Stomach (tissue), 9 donors: ENCODE measurements around the gene NUDT6. TPM values are rescaled to one million over a fixed set of nuclear protein-coding genes. Genes with fewer than 3 reads are reported as not detected.

Source experiments
- DNase-seq, 2 donors: peaks; one replicate each; pipeline versions ENCODE4 v3.0.0 to v3.0.0-alpha.2; 2013 to 2019
- H3K27ac ChIP-seq, 5 donors: fragments of 200-600 bp in 4 of 5; sonication (generic) in 4 of 5; one replicate each; pipeline ENCODE4 v1.5.1; 2013 to 2019; ENCODE audit warnings: mild to moderate bottlenecking in 1 of 5, moderate library complexity in 1 of 5
- H3K27me3 ChIP-seq, 3 donors: fragments of 200-600 bp; sonication (generic); one replicate each; pipeline ENCODE4 v1.5.1; 2017 to 2019; ENCODE audit warnings: mixed run types in 1 of 3
- H3K36me3 ChIP-seq, 4 donors: fragments of 200-600 bp; sonication (generic); 1 replicate in 3 of 4; 2 replicates in 1 of 4; pipeline ENCODE4 v1.5.1; 2016 to 2019
- H3K4me1 ChIP-seq, 4 donors: fragments of 200-600 bp; sonication (generic); one replicate each; pipeline ENCODE4 v1.5.1; 2016 to 2019
- H3K4me3 ChIP-seq, 4 donors: fragments of 200-600 bp; sonication (generic) in 3 of 4; one replicate each; pipeline ENCODE4 v1.5.1; 2016 to 2019; ENCODE audit warnings: mild to moderate bottlenecking in 1 of 4
- H3K9me3 ChIP-seq, 4 donors: fragments of 200-600 bp; sonication (generic); one replicate each; pipeline ENCODE4 v1.5.1; 2016 to 2019
- CTCF ChIP-seq, 7 experiments: fragments of 450-650 bp in 4 of 7; fragments of 200-600 bp in 3 of 7; sonication (generic) in 3 of 7; IDR thresholded peaks; one replicate each; pipeline ENCODE4 v1.5.1; 2016 to 2019; ENCODE audit warnings: antibody characterized with exemption in 7 of 7, control low read depth in 2 of 7, mild to moderate bottlenecking in 1 of 7
- EP300 ChIP-seq: sonication (generic); formaldehyde crosslinking; IDR thresholded peaks from one replicate; pipeline ENCODE4 v1.6.1; 2017; ENCODE audit warnings: antibody characterized with exemption
- POLR2A ChIP-seq, 4 donors: fragments of 450-650 bp; IDR thresholded peaks; one replicate each; pipeline ENCODE4 v1.6.1; 2016; ENCODE audit warnings: antibody characterized with exemption in 4 of 4, control low read depth in 2 of 4, mild to moderate bottlenecking in 1 of 4, moderate library complexity in 1 of 4
- POLR2AphosphoS5 ChIP-seq, 3 donors: sonication (generic); formaldehyde crosslinking; IDR thresholded peaks; one replicate each; pipeline ENCODE4 v1.6.1; 2016; ENCODE audit warnings: antibody characterized with exemption in 3 of 3
- WGBS, 5 donors: extraction: QIAGEN DNeasy Blood & Tissue Kit in 3 of 5; methylation state at CpG; one replicate each; pipeline versions ENCODE4 v1.1.5 to v1.1.7; 2013 to 2018; 5-methylcytosine and 5-hydroxymethylcytosine counted together
- intact Hi-C: fragments of 100-400 bp; cut with DNase I; formaldehyde crosslinking; loops from one replicate; pipeline ENCODE4 v1.15.1; 2023; ENCODE audit warnings: low total_unique reads
- polyA plus RNA-seq, 3 donors: library from polyadenylated mRNA; stranded (reverse); fragments of 200-250 nt; gene quantifications; one replicate each; pipeline ENCODE4 v1.2.3, GENCODE V29; 2013
- total RNA-seq, 5 donors: library from RNA; depleted of rRNA; stranded (reverse); fragments of >200 nt; gene quantifications; one replicate each; pipeline versions ENCODE4 v1.1.0 to v1.2.3, GENCODE V29; 2014 to 2016
- donor health status: healthy with polysubstance abuse.
- donor health status: Bipolar disorder and iron deficiency.
- donor health status: healthy.

NUDT6 gene
- total and polyA plus RNA-seq, 8 donors: 0.58 to 10.5 (median 5.7) TPM; not detected in 1

GRCh38 chr4:122928930-122929329 lies 6.5 kb upstream of the NUDT6 start:
- Histone ChIP-seq H3K36me3 (peaks cover 0 to 39% (median 33%) of the 10 kb centered on the region in 4 donors), H3K9me3 (no peaks in the 10 kb centered on the region), H3K4me3 (no peak overlapping the region), H3K27ac (no peak overlapping the region), H3K4me1 (peaks cover 0 to 19% (median 6%) of the 10 kb centered on the region in 4 donors), H3K27me3 (no peaks in the 10 kb centered on the region)
- intact Hi-C loops: no loop called here
- DNase-seq: no peak
- WGBS, 5 donors: 53 to 91% (median 79%) methylated on average over 1 of the region's 1 CpG
- TF ChIP-seq POLR2A (IDR thresholded peaks at IDR 0.05): no peak
- TF ChIP-seq POLR2AphosphoS5 (IDR thresholded peaks at IDR 0.05): no peak
- no peak for TF ChIP-seq CTCF (IDR thresholded peaks at IDR 0.05)
- TF ChIP-seq EP300: no peak

DNA sequence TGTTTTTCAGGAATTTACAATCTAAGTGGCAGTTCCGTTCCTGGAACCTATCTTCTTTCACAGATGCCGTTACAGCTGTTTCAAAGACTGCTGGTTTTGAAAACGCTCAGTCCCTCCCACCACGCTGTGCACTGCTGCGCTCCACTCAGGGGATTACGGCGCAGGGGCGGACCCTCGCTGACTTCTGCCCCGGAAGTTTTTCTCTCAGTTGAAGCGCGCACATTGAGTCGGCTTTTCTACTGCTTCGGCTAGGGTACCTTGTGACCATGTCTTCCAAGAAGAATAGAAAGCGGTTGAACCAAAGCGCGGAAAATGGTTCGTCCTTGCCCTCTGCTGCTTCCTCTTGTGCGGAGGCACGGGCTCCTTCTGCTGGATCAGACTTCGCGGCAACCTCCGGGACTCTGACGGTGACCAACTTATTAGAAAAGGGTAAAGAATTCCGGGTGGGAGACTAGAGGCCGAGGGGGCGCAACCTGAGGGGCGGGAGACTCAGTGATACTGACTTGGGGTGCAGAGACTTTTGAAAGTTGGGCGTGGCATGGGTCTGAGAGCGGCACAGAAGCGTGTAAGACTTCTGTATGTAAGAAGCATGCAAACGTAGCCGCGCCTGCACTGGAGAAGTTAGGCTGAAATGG lies 597 bp upstream of the NUDT6 start:
- TF ChIP-seq POLR2AphosphoS5 (IDR thresholded peaks at IDR 0.05): peak in 2 of 3 donors; percentile 33 to 65
- no peak for TF ChIP-seq CTCF (IDR thresholded peaks at IDR 0.05)
- Histone ChIP-seq H3K27me3 (no peaks in the 10 kb centered on the region), H3K9me3 (no peaks in the 10 kb centered on the region), H3K36me3 (peaks cover 0 to 4% (median 0%) of the 10 kb centered on the region in 4 donors), H3K27ac (peak overlapping the region; percentile 66 to 86 (median 76)), H3K4me1 (peaks cover 0 to 39% (median 25%) of the 10 kb centered on the region in 4 donors), H3K4me3 (peak overlapping the region; percentile 68 to 99 (median 88))
- DNase-seq: peak; percentile 83 to 96
- intact Hi-C loops: no loop called here
- 0 to 1% (median 0%) methylated on average over 34 of the region's 34 CpGs for WGBS, 5 donors

GRCh38 chr4:122921300-122921699 lies 1.1 kb downstream of the NUDT6 start:
- H3K27ac ChIP-seq: peak overlapping the region in 4 of 5 donors; percentile 66 to 86 (median 78)
- intact Hi-C loops: no loop called here
- H3K4me3 ChIP-seq: peak overlapping the region in 3 of 4 donors; percentile 83 to 99 (median 94)
- DNase-seq: no peak
- no peaks in the 10 kb centered on the region for H3K36me3 ChIP-seq
- H3K9me3 ChIP-seq: no peaks in the 10 kb centered on the region
- 87 to 96% (median 90%) methylated on average over 5 of the region's 5 CpGs for WGBS, 5 donors
- peaks cover 0 to 38% (median 25%) of the 10 kb centered on the region in 4 donors for H3K4me1 ChIP-seq
- no peaks in the 10 kb centered on the region for H3K27me3 ChIP-seq
- TF ChIP-seq POLR2AphosphoS5 (IDR thresholded peaks at IDR 0.05): no peak
- no peak for TF ChIP-seq POLR2A (IDR thresholded peaks at IDR 0.05)
- no peak for TF ChIP-seq CTCF (IDR thresholded peaks at IDR 0.05)
- TF ChIP-seq EP300: no peak

DNA sequence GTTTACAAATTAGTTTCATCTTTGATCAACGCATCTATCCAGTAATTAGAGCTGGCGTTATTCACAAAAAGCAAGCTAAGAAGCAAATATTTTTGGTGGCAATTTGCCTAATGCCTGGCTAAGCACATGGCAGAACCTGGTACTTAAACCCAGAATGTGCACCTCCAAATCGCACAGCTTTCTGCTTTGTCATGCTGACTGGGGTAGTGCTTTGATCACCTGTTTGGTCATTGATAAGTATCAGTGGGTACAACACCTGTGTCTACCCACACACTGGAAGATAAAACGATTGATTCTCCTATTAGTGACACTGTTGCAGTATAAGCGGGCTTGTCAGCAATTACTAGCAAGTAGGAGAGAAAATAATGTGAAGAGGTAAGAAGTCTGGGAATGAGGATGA lies 1.9 kb downstream of the NUDT6 start:
- no peak for TF ChIP-seq POLR2A (IDR thresholded peaks at IDR 0.05)
- TF ChIP-seq EP300: no peak
- TF ChIP-seq POLR2AphosphoS5 (IDR thresholded peaks at IDR 0.05): no peak
- TF ChIP-seq CTCF (IDR thresholded peaks at IDR 0.05): no peak
- Histone ChIP-seq H3K27ac (no peak overlapping the region), H3K4me1 (peaks cover 0 to 32% (median 25%) of the 10 kb centered on the region in 4 donors), H3K9me3 (no peaks in the 10 kb centered on the region), H3K36me3 (no peaks in the 10 kb centered on the region), H3K4me3 (no peak overlapping the region), H3K27me3 (no peaks in the 10 kb centered on the region)
- DNase-seq: no peak
- WGBS, 5 donors: 75 to 82% (median 79%) methylated on average over 5 of the region's 5 CpGs
- intact Hi-C loops: no loop called here
